Measurements from ENCODE around the gene CFAP92.
A peak's percentile ranks its signal among the peaks of the same experiment; 100 is the strongest.
"Not testable (repeated sequence)": the region's sequence is repeated elsewhere in the genome, so short reads cannot be mapped to it uniquely, and the experiment has no call there.

The CFAP92 gene

GRCh38 chr3:128906804-128907525 is 86.9 kb downstream of the CFAP92 start:
- DNase-seq (ENCODE audit: low read depth in 1 of 2, low spot score in 1 of 2): no peak

DNA sequence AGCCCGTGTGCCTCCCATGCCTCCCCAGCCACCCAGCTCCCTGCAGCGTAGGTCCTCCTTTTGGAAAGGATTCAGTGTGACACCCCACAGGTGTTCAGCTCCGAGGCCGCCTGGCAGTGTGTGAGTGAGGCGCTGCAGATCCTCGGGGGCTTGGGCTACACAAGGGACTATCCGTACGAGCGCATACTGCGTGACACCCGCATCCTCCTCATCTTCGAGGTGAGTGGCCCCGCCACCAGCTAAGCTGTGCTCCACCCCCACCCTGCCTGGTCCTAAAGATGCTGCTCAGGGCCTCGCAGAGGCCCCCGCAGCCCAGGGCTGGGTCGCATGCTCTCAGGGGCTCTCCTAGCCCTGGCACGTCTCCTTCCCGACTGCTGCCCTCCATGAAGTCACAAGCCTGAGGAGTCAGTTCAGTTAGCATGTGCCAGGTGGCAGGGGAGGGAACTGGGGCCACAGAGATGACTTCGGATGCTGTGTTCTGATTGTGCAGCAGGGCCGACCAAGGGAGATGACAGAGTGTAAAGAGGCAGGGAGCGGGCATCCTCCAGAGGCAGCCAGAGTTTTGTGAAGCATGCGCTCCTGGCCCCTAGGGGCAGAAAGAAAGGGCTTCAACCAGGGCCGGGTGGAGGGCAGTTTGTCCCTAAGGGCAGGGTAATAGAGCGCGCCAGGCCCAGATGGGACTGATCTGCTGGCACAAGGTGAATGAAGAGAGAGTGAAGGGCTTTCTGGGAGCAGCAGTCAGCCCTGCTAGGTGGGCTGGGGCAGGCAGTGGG is 87.7 kb downstream of the CFAP92 start:
- no peak for DNase-seq (ENCODE audit: low read depth in 1 of 2, low spot score in 1 of 2)

- DNase-seq (ENCODE audit: low read depth in 1 of 2, low spot score in 1 of 2): no peak
Measured at GRCh38 chr3:128903501-128903900, 90.4 kb downstream of the CFAP92 start.

GRCh38 chr3:128902426-128902825 is 91.5 kb downstream of the CFAP92 start:
- no peak for DNase-seq (ENCODE audit: low read depth in 1 of 2, low spot score in 1 of 2)

GRCh38 chr3:128895843-128896697 is 97.8 kb downstream of the CFAP92 start:
- no peak for DNase-seq (ENCODE audit: low read depth in 1 of 2, low spot score in 1 of 2)

- no peak for DNase-seq (ENCODE audit: low read depth in 1 of 2, low spot score in 1 of 2)
Measured at GRCh38 chr3:128889139-128889894, 104.6 kb downstream of the CFAP92 start.

DNA sequence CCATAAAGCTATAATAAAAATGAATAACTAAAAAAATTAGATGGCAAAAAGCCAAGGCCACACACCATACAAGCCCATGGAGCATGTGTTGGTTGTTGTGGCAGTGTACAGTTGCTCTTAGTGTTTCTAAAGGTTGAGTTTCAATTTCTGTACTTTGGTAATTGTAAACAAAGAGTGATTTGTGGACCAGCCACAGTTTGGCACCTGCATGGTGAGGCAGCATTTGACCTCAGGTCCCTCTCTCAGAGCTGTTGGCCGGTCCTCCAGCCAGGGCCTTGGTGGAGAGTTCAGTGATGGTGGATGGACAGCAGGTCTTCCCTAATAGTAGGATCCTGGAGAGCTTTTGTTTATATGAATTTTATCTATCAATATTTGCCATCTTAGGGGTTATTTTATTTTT is 108.9 kb downstream of the CFAP92 start:
- no peak for DNase-seq (ENCODE audit: low read depth in 1 of 2, low spot score in 1 of 2)

DNA sequence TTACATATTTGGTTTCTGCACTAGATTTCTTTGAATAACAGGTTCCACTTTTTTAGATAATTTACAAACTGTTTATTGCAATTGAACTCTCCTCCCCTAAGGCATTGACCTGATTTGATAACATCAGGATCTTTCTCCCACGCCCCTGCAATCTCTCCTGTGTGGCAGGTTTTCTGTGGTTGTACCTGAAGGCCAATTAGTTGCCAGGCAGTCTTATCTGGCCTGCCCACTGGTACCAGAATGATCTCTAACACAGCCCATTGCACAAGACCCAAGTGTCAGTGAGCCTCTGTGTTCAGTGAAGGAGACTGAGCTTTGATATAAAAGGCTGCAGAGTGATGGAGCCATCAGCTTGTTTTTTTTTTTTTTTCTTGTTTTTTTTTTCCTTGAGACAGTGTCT is 111.2 kb downstream of the CFAP92 start:
- no peak for DNase-seq (ENCODE audit: low read depth in 1 of 2, low spot score in 1 of 2)

- DNase-seq (ENCODE audit: low read depth in 1 of 2, low spot score in 1 of 2): no peak
Measured at GRCh38 chr3:128881576-128881975, 112.3 kb downstream of the CFAP92 start.

DNA sequence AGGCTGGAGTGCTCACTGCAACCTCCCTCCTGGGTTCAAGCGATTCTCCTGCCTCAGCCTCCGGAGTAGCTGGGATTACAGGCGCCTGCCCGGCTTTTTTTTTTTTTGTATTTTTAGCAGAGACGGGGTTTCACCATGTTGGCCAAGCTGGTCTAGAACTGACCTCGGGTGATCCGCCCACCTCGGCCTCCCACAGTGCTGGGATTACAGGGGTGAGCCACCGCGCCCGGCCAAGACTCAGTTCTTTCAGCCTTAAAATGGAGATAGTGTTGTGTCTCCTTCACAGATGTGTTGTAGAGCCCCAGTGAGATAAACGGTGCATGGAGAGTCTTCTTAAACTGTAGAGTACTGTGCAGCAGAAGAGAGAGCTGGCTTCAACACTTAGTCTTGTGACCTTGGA is 113.4 kb downstream of the CFAP92 start:
- not testable (repeated sequence) for DNase-seq (ENCODE audit: low read depth in 1 of 2, low spot score in 1 of 2)

DNA sequence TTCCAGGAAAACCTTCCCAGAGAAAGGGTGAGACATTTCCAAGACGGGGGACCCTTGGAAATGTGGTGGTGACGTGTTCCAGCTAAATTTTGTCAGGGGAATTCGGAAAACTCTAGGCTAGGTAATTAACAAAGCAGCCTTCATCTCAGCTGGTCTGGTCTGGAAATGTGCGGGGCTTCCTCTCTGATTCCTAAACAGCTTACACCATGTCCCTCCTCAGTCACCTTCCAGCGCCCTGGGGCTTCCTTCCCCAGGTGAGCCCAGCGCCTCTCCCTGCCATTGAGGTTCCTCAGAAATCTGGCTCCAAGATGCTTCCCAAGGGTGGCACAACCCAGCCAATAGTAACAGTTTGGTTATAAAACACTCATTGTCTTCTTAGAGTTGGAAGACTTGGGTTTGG is 113.9 kb downstream of the CFAP92 start:
- DNase-seq (ENCODE audit: low read depth in 1 of 2, low spot score in 1 of 2): no peak

DNA sequence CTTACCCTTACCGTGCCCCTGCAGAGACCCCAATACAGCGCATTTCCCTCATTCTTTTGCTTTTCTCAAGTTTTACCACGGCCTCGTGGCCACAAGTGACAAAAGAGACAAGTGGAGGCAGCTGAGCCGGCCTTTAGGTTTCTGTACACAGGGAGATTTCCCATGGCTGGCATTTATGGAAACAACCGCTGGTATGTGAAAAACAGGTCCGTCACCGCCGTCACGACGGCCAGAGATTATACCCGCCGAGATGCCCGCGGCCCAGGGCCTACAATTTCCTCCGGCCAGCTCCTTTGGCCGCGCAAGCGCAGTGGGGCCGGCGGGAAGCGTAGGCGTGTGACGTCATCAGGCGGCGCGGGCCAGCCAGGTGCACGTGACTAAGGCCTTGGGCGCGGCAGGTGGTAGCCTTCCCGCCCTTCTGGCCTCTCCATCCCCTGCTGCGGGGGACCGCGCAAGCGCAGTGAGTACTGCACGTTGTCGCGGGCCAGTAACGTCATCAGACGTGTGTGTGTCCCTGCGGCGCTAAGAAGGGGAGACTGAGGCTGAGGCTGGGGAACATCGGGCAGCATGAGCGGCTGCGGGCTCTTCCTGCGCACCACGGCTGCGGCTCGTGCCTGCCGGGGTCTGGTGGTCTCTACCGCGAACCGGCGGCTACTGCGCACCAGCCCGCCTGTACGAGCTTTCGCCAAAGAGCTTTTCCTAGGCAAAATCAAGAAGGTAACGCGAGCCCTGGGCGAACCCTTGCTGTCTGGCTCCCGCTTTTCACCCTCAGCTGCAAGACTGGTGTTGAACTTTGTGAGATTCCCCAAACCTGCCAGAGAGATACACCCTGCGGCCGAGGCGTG is 114.5 kb downstream of the CFAP92 start, which contains the start of gene ACAD9:
TSS of gene ACAD9 (plus strand) at position 496 of the 845 bp plus-strand sequence. CDS start at position 568, 72 bp downstream.
- peak; percentile 96 to 97 for DNase-seq (ENCODE audit: low read depth in 1 of 2, low spot score in 1 of 2)

DNA sequence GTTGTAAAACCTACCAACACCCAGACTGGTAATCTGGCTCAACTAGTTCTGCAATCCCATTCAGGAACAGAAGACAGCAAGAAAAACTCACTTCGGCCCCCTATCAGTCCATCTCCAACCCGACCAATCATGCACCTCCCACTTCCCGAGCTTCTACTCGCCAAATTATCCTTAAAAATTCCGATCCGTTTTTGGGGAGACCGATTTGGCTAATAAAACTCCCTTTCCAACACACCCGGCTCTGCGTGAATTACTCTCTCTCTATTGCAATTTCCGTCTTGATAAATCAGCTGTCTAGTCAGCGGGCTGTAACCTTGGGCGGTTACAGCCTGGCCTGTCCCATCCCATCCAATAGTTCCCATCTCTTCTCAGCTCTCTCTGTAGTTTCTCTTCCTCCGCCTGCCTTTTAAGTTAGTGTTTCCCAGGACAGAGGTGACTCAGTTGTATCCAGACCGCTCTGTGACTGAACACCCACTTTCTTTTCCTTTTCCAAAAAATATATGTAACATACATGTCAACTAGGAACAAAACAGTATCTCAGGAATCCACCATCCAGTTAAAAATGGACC is 115.2 kb downstream of the CFAP92 start:
- peak; percentile 1 to 15 for DNase-seq (ENCODE audit: low read depth in 1 of 2, low spot score in 1 of 2)

GRCh38 chr3:128878011-128878457 is 115.8 kb downstream of the CFAP92 start:
- no peak for DNase-seq (ENCODE audit: low read depth in 1 of 2, low spot score in 1 of 2)

DNA sequence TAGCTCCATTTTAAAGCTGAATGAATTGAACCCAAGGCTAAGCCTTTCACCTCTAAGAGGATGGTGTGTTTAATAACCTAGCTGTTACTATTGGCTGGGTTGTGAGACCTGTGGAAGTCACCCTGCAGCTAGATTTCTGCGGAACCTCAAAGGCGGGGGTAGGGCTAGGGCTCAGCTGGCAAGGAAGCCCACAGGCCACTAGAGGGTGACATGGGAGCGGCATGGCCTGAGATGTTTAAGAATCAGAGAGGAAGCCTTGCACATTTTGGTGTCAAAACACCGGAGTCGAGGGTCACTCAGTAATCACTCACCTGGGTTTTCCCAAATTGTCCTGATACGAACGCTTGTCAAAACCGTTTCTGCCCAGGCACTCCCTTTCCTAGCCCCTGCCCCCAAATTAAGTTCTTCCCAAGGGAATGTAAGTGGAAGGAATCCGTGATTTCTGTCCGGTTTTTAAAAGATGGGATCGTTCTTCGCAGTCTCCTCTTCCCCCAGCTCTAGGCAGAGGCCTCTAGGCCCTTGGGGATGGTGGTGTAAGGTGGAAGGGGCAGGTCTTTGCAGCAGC is 118.2 kb downstream of the CFAP92 start:
- peak; percentile 24 to 54 for DNase-seq (ENCODE audit: low read depth in 1 of 2, low spot score in 1 of 2)

DNA sequence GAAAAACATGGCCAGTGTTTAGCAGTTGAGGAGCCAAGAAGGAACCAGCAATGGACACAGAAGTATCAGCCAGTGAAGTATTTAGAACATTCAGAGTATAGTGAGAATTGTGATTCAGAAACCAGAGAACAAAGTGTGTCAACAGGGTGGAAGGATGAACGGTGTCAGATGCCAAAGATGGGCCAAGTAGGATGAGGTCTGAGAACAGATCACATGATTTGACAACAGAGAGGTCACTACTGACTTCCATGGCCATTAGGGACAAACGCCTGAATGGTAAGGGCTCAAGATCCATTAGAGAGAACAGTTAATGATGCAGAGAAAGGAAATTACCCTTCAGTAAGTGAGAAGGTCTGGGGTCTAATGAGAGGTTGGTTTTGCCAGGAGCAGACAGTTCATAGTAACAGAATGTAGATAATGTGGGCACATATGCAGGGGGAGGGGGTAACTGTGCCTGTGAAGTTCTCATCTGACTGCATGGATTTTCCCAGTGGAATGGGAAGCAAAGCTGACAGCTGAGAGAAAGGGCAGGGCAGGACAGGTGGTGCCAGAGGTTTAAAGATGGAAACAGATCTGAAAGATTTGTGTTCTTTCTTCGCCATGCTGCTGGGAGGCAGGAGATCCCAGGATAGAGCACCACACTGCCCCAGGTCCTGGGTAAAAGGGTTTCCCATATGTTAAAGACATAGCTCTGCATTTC is 119.2 kb downstream of the CFAP92 start:
- DNase-seq (ENCODE audit: low read depth in 1 of 2, low spot score in 1 of 2): no peak

- no peak for DNase-seq (ENCODE audit: low read depth in 1 of 2, low spot score in 1 of 2)
Measured at GRCh38 chr3:128873244-128874022, 120.4 kb downstream of the CFAP92 start.

DNA sequence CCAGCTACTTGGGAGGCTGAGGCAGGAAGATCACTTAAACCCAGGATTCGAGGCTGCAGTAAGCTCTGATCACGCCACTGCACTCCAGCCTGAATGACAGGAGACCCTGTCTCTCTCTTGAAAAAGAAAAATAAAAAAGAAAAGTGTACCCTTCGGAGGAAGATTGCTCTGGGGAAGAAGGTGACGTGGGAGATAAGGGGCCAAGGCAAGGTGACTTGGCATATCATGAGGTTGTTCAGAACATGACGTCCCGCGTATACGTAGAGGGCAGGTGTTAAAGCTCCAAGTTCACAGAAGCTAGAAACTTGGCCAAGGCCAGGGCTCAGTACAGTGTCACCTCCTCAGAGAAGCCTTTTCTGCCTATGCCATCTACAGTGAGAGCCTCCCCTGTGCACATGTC is 121.1 kb downstream of the CFAP92 start:
- DNase-seq (ENCODE audit: low read depth in 1 of 2, low spot score in 1 of 2): no peak
